ENCODE data around the gene PTPN9. TPM values are rescaled to one million over a fixed set of nuclear protein-coding genes. Genes with fewer than 3 reads are reported as not detected.
A peak's percentile ranks its signal among the peaks of the same experiment; 100 is the strongest.

Gene PTPN9
- total and polyA plus RNA-seq, 2 of the 13 experiments (the other 11 are each of a cell fraction or from before 2014, with no cell fraction given): 16.6 to 19.9 TPM

DNA sequence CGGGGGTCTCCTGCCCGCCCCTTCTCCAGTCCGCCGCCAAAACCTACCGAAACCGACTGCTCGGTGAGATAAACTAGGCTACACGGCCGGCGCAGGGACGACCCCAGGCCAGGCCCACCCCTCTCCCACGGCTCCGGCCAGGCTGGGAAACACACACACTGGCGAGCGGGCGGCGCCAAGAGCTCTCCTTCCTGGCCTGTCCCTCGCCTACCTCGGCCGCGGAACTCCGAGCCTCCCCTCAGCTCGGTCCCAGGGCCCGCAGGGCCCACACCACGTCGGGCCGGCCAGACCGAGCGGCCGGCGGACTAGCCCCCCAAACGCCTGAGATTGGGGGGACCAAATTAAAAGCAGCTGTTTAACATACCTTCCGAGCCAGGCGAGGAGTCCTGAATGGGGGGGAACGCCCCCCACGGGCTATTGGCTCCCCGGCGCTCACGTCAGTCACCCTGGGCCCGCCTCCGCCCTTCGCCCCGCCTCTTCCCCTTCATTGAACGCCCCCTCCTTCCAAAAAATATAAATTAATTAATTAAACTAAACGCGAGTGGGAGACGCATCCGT is 123.6 kb downstream of the PTPN9 start (continued):
- TF ChIP-seq, protein P1, sequence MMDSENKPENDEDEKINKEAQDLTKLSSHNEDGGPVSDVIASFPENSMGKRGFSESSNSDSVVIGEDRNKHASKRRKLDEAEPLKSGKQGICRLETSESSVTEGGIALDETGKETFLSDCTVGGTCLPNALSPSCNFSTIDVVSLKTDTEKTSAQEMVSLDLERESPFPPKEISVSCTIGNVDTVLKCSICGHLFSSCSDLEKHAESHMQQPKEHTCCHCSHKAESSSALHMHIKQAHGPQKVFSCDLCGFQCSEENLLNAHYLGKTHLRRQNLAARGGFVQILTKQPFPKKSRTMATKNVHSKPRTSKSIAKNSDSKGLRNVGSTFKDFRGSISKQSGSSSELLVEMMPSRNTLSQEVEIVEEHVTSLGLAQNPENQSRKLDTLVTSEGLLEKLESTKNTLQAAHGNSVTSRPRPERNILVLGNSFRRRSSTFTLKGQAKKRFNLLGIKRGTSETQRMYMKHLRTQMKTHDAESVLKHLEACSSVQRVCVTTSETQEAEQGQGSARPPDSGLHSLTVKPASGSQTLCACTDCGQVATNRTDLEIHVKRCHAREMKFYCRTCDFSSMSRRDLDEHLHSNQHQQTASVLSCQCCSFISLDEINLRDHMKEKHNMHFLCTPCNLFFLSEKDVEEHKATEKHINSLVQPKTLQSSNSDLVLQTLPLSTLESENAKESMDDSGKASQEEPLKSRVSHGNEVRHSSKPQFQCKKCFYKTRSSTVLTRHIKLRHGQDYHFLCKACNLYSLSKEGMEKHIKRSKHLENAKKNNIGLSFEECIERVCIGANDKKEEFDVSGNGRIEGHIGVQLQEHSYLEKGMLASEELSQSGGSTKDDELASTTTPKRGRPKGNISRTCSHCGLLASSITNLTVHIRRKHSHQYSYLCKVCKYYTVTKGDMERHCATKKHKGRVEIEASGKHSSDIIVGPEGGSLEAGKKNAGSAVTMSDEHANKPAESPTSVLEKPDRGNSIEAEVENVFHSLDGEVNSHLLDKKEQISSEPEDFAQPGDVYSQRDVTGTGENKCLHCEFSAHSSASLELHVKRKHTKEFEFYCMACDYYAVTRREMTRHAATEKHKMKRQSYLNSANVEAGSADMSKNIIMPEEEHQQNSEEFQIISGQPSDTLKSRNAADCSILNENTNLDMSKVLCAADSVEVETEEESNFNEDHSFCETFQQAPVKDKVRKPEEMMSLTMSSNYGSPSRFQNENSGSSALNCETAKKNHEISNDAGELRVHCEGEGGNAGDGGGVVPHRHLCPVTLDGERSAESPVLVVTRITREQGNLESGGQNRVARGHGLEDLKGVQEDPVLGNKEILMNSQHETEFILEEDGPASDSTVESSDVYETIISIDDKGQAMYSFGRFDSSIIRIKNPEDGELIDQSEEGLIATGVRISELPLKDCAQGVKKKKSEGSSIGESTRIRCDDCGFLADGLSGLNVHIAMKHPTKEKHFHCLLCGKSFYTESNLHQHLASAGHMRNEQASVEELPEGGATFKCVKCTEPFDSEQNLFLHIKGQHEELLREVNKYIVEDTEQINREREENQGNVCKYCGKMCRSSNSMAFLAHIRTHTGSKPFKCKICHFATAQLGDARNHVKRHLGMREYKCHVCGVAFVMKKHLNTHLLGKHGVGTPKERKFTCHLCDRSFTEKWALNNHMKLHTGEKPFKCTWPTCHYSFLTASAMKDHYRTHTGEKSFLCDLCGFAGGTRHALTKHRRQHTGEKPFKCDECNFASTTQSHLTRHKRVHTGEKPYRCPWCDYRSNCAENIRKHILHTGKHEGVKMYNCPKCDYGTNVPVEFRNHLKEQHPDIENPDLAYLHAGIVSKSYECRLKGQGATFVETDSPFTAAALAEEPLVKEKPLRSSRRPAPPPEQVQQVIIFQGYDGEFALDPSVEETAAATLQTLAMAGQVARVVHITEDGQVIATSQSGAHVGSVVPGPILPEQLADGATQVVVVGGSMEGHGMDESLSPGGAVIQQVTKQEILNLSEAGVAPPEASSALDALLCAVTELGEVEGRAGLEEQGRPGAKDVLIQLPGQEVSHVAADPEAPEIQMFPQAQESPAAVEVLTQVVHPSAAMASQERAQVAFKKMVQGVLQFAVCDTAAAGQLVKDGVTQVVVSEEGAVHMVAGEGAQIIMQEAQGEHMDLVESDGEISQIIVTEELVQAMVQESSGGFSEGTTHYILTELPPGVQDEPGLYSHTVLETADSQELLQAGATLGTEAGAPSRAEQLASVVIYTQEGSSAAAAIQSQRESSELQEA (CRISPR knock-in tag; IDR thresholded peaks at IDR 0.05; ENCODE audit: not compliant biosample characterization): no peak
- TF ChIP-seq ESRRA (CRISPR knock-in tag; IDR thresholded peaks at IDR 0.05; ENCODE audit: low read depth): no peak
- peak; percentile 65; the same call in 1 of the 2 replicates for TF ChIP-seq ZFX (CRISPR knock-in tag; IDR thresholded peaks at IDR 0.05; ENCODE audit: low read depth)
- no peak for TF ChIP-seq ZNF33A (CRISPR knock-in tag; IDR thresholded peaks at IDR 0.05; ENCODE audit: borderline replicate concordance)
- no peak for TF ChIP-seq ZNF598 (CRISPR knock-in tag; IDR thresholded peaks at IDR 0.05; ENCODE audit: borderline replicate concordance)
- TF ChIP-seq MAFG (CRISPR knock-in tag; IDR thresholded peaks at IDR 0.05): no peak
- 0 out of 2 replicates have a peak, but pooled peaks have one; percentile 19 for TF ChIP-seq PAX8 (CRISPR knock-in tag; IDR thresholded peaks at IDR 0.05; ENCODE audit: borderline replicate concordance)
- no peak for TF ChIP-seq AKAP8 (CRISPR knock-in tag; IDR thresholded peaks at IDR 0.05)
- no peak for TF ChIP-seq ZFP36L1 (CRISPR knock-in tag; IDR thresholded peaks at IDR 0.05)
- no peak for TF ChIP-seq ZBTB1 (CRISPR knock-in tag; IDR thresholded peaks at IDR 0.05; ENCODE audit: borderline replicate concordance)
- TF ChIP-seq, protein P2, sequence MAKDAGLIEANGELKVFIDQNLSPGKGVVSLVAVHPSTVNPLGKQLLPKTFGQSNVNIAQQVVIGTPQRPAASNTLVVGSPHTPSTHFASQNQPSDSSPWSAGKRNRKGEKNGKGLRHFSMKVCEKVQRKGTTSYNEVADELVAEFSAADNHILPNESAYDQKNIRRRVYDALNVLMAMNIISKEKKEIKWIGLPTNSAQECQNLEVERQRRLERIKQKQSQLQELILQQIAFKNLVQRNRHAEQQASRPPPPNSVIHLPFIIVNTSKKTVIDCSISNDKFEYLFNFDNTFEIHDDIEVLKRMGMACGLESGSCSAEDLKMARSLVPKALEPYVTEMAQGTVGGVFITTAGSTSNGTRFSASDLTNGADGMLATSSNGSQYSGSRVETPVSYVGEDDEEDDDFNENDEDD (CRISPR knock-in tag; IDR thresholded peaks at IDR 0.05; ENCODE audit: borderline replicate concordance): no peak
- TF ChIP-seq, protein P3, sequence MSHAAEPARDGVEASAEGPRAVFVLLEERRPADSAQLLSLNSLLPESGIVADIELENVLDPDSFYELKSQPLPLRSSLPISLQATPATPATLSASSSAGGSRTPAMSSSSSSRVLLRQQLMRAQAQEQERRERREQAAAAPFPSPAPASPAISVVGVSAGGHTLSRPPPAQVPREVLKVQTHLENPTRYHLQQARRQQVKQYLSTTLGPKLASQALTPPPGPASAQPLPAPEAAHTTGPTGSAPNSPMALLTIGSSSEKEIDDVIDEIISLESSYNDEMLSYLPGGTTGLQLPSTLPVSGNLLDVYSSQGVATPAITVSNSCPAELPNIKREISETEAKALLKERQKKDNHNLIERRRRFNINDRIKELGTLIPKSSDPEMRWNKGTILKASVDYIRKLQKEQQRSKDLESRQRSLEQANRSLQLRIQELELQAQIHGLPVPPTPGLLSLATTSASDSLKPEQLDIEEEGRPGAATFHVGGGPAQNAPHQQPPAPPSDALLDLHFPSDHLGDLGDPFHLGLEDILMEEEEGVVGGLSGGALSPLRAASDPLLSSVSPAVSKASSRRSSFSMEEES (CRISPR knock-in tag; IDR thresholded peaks at IDR 0.05): no peak
- no peak for TF ChIP-seq THYN1 (CRISPR knock-in tag; IDR thresholded peaks at IDR 0.05; ENCODE audit: borderline replicate concordance, low read depth)
- no peak for TF ChIP-seq EZH2 (conservative IDR thresholded peaks at IDR 0.05; ENCODE audit: low read depth, low read length)
- no peak for TF ChIP-seq GLI4 (CRISPR knock-in tag; IDR thresholded peaks at IDR 0.05; ENCODE audit: borderline replicate concordance)
- no peak for TF ChIP-seq SP1 (IDR thresholded peaks at IDR 0.05)
- peak; percentile 53; the same call in 1 of the 2 replicates for TF ChIP-seq SP1 (CRISPR knock-in tag; IDR thresholded peaks at IDR 0.05)
- TF ChIP-seq ZNF644 (CRISPR knock-in tag; IDR thresholded peaks at IDR 0.05; ENCODE audit: low read depth): no peak
- no peak for TF ChIP-seq ZZZ3 (CRISPR knock-in tag; IDR thresholded peaks at IDR 0.05; ENCODE audit: borderline replicate concordance)

Data from HepG2 (cell line).